ENCODE data around the gene PLB1.

The PLB1 gene

DNA sequence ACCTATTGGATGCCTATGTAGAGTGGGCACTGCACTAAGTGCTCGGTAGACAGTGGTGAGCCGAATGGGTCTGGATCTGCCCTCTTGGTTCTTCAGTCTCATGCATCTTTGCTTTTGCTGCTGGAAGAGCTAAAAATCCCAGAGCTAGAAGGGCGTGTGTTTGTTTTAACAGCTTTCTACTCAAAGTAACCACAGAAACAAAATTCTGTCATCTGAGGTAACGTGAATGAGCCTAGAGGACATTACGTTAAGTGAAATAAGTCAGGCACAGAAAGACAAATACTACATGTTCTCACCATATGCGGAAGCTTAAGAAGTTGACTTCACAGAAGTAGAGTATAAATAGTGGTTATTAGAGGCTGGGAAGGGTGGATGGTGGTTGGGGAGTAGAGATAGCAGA is 119.8 kb downstream of the PLB1 start:
- ChIA-PET POLR2A (ENCODE audit: low non-redundant PET) (no interaction called here), CTCF (interaction anchor here (1.2 kb wide), 1 partner anchor 21 kb away, joined by 4 read pairs; no protein-coding TSS in a partner anchor)
- peak overlapping the region; percentile 98; the same call in 1 of the 2 replicates for H3K27ac ChIP-seq
- no peak for DNase-seq (ENCODE audit: low spot score)
- TF ChIP-seq, protein P1, sequence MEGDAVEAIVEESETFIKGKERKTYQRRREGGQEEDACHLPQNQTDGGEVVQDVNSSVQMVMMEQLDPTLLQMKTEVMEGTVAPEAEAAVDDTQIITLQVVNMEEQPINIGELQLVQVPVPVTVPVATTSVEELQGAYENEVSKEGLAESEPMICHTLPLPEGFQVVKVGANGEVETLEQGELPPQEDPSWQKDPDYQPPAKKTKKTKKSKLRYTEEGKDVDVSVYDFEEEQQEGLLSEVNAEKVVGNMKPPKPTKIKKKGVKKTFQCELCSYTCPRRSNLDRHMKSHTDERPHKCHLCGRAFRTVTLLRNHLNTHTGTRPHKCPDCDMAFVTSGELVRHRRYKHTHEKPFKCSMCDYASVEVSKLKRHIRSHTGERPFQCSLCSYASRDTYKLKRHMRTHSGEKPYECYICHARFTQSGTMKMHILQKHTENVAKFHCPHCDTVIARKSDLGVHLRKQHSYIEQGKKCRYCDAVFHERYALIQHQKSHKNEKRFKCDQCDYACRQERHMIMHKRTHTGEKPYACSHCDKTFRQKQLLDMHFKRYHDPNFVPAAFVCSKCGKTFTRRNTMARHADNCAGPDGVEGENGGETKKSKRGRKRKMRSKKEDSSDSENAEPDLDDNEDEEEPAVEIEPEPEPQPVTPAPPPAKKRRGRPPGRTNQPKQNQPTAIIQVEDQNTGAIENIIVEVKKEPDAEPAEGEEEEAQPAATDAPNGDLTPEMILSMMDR (conservative IDR thresholded peaks at IDR 0.05; ENCODE audit: low read depth): no peak

DNA sequence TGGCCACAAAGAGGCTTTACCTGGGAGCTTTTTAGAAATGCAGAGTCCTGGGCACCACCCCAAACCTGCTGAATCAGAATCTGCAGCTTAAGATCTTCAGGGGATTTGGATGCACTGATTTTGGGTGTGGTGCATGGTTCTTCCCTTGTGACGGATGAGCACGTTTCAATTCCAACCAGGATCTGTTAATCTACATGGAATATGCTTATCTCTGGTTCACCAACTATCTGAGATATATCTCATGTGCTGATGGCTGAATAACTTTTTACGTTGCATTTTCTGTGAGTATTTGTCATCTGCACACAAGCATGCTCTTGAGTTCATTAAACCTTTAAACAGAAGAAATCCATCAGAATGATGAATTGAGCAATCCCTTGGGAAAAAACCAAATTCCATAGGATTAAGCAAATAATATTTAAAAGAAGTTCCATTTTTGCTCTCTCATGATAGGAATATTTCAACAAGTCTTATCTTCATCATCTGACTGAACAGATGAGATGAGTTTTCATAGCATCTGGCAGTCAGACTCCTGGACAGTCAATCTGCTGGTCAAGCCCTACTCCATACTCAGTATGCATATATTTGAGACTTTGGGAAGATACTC is 120.6 kb downstream of the PLB1 start:
- H3K27ac ChIP-seq: no peak overlapping the region
- no peak for DNase-seq (ENCODE audit: low spot score)
- TF ChIP-seq, protein P1 (conservative IDR thresholded peaks at IDR 0.05; ENCODE audit: low read depth): no peak
- ChIA-PET CTCF (no interaction called here), POLR2A (ENCODE audit: low non-redundant PET) (no interaction called here)

DNA sequence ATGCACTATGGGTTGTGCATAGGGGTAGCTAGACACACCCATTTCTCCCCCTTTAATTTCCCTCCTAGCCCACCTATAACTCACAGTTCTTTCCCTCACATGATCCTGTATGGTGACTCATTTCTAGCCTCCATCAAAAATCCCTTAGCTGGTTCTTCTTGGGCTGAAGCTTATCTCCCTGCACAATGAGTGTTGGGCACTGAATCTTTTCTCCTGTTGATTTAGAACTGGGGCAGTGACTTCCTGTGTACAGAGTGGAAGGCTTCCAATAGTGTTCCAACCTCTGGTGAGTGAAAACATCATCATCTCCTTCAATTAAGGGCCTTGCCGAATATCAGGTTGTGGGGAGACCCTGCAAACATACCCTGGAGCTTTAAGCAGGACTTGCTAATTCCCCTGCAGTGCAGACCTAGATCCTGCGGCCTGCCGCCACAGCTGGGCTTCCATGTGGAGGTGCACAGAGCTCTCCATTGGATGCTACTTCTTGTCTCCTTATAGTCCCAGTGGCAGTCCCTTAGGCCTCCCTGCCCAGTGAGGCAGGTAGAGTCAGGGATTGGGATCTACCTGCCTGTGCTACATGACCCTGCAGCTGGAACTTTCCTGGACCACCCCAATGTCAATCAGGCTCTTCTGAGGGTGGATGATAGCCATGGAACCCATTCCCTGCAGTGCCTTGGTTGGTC is 121.8 kb downstream of the PLB1 start:
- ChIA-PET CTCF (no interaction called here), POLR2A (ENCODE audit: low non-redundant PET) (no interaction called here)
- H3K27ac ChIP-seq: peak overlapping the region; percentile 57
- TF ChIP-seq, protein P1 (conservative IDR thresholded peaks at IDR 0.05; ENCODE audit: low read depth): no peak
- DNase-seq (ENCODE audit: low spot score): no peak

DNA sequence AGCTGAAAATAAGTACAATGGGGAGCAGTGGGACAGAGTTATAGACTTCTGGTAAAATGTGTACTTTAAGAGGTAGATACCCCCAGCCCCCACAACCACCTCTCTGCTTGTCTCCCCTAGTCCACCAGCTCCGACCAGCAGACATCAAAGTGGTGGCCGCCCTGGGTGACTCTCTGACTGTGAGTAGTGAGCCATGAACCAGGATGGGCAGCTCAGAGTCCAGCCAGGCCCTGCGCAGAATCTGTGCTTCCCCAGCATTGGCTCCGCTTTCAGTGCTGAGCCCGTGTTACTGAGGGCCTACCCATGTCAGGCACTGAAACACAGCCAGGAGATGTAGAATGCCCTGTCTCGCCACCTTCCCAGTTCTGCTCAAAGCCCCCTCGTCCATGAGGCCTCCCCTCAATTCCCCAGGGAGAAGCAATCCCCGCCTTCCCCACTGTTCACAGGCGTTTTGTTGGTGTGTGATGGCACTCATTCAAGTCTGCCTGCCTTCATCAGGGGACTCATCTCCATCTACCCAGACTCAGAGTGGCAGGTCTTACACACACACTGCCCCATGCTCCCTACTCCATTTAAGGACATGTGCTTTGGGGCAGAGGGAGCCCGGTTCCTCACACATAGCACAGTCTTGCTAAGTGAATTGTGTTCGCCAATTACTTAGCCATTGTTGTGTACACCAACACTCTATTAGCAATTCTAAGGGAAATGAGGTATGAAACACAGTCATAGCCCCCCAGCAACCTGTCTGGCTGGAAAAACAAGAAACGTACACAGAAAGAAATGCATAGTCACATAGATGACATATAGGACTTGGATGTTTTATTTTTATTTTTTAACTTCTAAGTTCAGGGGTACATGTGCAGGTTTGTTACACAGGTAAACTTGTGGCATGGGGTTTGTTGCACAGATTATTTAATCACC is 122.6 kb downstream of the PLB1 start:
- TF ChIP-seq, protein P1 (conservative IDR thresholded peaks at IDR 0.05; ENCODE audit: low read depth): no peak
- peak overlapping the region; percentile 57 for H3K27ac ChIP-seq
- POLR2A ChIA-PET (ENCODE audit: low non-redundant PET): no interaction called here
- CTCF ChIA-PET: no interaction called here
- DNase-seq (ENCODE audit: low spot score): no peak

DNA sequence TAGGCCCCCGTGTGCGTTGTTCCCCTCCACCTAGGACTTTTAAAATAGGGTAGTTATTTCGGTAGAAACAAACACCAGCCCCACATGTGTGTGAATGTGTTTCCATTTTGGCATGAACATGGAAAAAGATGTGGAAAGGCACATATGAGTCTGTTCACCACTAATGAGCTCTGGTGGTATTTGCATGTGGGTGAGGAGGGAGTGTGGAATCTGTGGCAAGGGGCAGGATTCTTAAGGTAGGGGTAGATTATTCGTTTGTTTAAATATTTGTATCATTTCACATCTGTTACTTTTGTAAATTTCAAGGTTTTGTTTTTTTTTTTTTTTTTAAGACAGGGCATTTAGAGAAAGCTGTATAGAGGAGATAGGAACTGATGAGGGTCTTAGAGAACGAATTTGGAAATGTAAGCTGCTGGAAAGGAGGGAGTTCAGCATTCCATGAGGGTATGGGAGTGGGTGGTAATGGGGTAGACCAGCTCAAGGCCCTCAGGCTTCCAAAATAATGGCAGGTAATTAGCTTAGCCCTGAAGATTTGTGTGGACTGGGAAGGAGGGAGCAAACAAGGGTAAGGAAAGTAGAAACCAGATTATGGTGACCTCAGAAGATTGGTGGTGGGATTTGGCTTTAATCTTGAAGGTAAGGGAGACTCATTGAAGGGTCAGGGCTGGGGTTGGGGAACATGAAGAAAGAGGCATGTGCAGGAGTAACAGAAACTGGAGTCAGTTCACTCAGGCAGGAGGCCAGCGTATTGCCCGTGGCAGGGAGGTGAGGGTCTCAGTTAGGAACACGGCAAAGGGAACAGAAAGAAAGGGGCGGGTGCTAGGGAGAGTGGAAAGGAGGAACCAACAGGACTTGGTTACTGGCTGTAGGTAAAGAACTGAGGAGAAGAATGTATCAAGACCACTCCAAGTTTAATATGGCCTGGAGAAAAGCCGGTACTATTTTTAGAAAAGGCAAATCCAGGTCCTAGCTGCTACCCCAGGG is 123.6 kb downstream of the PLB1 start:
- H3K27ac ChIP-seq: no peak overlapping the region
- ChIA-PET CTCF (no interaction called here), POLR2A (ENCODE audit: low non-redundant PET) (no interaction called here)
- TF ChIP-seq, protein P1 (conservative IDR thresholded peaks at IDR 0.05; ENCODE audit: low read depth): no peak
- no peak for DNase-seq (ENCODE audit: low spot score)

Measured in RWPE1 (cell line).